GM21825 (cell line): ENCODE measurements around the gene CFP.
A peak's percentile ranks its signal among the peaks of the same experiment; 100 is the strongest.
"Not testable (repeated sequence)": the region's sequence is repeated elsewhere in the genome, so short reads cannot be mapped to it uniquely, and the experiment has no call there.

Experiments
- ATAC-seq: cut with Tn5 transposase; IDR thresholded peaks from one replicate; pipeline ENCODE4 v1.9.1; 2021; ENCODE audit warnings: mild to moderate bottlenecking, moderate library complexity; ENCODE audit not compliant: unreplicated experiment

CFP gene

DNA sequence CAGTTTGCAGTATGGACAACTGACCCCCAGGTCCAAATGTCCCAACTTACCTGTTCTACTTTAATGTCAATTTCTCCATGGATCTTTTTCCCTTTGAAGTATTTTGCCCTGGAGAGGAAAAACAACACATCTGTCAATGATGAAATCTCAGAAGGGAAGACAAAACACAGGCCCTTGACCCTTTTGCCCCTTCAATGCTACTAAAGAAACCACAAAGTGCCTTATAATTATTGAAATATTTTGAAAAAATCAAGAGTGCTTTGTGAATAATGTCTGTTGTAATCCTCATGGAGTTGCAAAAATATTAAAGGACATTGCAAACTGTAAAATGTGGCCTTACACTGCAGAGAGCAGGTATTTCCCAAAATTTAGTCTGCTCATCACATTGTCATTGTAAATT is 22.6 kb downstream of the CFP start:
- no peak for ATAC-seq

DNA sequence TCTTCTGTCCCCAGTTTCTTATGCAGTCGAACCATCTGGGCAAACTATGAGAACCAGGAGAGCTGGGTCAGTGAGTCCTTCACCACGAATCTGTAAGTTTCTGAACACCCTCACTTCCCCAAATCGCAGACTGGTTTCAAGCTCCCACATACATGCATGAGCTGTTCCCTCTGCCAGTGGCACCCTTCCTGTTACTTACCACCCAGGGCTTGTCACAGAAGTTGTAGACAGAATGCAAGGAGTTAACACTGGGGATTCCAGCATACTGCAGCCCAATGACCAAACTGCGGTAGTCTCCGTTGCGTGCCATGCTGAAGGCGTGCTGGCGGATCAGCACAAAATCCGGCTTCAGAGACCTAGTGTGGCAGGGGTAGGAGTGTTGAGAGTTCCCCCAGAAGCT is 24.7 kb downstream of the CFP start:
- no peak for ATAC-seq

DNA sequence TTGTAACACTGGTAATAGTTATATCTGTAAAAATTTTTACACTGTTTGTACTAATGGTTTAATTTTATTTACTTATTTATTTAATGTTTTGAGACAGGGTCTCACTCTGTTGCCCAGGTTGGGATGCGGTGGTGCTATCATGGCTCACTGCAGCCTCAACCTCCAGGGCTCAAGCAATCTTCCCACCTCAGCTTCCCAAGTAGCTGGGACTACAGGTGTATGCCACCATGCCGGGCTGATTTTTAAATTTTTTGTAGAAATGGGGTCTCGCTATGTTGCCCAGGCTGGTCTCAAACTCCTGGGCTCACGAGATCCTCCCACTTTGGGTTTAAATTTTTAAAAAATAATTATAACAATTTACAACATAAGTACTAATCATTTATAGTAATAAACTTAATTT is 26.6 kb downstream of the CFP start:
- not testable (repeated sequence) for ATAC-seq

DNA sequence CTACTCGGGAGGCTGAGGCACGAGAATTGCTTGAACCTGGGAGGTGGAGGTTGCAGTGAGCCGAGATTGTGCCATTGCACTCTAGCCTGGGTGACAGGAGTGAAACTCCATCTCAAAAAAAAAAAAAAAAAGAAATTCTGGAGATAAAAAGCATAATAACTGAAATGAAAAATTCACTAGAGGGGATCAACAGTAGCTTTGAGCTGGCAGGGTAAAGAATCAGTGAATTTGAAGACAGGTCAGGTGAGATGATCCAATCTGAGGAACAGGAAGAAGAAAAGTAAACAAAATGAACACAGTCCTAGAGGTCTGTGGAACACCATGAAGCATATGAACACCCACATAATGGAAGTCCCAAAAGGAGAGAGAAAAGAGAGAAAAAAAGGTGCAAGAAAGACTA is 32.5 kb downstream of the CFP start:
- ATAC-seq = no peak

DNA sequence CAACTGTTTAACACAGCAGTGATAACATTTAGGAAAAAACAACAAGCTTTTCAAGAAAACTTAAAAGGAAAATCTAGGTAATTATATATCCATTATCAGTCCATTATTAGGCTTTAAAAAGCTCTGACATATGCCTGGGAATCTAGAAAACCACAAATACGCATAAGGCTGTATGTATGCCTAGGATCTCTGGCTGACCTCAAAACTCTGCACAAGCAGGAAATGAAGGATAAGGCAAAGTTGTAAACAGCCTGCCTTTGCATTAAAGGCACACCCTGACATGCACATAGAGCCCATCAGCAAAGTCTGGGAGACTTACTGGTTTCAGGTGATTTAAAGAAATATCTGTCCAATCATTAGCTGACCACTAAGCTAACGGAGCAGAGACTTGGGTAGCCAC is 33.5 kb downstream of the CFP start:
- no peak for ATAC-seq

DNA sequence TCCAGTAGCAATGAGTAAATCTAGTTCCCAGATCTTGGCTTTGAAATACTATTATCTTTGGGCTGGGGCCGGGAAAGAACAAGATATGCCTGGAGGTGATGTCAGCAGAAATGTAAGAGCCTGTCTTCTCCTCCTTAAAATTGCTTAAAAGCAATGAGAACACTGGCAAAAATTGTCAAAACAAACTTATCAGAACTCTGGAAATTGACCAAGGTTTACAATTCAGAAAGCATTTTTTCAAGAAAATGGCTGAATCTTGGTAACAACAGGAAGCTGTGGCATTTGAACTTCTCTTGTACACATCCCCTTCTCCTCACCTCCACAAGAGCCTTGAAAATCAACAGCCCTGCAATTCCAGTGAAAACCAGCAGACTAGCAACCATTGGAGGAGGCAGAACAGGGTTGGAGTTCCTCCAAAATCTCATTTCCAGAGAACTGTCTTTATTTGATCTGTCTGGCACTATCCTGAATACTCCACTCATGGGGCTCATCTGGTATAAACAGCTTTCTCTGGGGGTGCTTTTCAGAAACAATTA is 33.9 kb downstream of the CFP start:
- no peak for ATAC-seq

DNA sequence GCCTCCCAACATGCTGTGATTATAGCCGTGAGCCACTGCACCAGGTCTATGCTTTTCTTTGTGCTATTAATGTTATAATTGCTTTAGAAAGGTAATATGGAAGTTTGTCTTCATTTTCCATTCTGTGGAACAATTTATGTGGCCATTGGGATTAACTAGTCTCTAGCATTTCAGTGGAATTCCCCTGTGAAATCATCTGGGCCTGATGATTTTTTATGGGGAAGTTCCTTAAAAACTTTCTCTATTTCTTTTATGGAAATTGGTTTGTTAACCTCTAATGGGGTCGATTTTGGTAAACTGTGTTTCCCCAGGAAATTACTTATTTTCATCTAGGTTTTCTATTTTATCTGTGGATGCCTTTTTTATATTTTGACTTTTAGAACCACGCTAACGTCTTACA is 36.2 kb downstream of the CFP start:
- ATAC-seq = no peak

DNA sequence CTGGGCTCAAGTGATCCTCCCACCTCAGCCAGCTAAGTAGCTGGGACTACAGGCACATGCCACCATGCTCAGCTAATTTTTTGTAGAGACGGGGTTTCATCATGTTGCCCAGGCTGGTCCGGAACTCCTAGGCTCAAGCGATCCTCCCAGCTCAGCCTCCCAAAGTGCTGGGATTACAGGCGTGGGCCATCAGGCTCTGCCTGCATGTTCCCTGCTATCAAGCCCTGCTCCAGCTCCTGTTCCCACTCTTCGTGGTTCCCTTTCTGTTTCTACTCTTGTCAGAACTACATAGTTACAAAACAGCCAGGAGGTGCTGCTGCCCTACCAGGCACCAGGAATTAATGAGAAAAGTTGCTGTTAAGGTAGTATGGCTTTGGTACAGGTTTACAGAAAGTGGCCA is 38.7 kb downstream of the CFP start:
- no peak for ATAC-seq

DNA sequence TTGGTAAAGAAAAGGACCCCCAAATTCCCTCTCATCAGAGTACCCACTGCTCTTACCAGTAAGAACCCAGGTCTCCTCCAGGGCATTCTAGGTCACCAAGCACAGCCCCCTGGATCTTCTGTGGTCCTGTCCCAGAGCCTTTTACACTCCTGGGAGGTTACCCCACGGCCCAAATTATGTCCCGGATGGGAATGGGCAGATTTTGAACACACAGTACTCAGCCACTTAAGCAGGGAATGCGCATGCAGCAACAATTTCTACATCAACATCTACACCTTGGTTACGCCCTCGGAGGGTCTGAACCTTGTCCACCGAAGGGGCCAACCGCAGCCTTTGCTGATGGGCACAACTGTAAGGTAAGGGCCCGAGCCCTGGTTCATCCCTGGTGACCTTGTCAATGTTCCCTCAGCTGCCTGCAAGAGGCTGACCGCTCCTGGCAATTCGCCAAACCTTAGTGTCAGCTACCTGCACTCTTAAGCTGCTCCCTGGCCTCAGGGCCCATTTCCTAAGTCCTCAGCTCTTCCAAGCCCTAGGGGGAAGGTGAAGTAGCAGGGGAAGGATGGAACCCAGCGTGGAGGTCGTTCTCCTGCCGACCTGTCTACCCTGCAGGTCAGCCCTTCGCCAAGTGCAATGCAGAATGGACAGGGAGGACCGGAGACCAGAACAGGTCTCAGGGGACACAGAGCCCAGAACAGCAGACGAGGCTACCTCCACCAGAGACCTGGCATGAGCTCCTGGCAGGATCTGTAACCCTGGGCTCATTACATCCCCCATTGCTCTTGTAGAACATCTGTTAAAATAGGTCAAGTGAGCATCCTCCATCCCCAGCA is 41.6 kb downstream of the CFP start:
- no peak for ATAC-seq

DNA sequence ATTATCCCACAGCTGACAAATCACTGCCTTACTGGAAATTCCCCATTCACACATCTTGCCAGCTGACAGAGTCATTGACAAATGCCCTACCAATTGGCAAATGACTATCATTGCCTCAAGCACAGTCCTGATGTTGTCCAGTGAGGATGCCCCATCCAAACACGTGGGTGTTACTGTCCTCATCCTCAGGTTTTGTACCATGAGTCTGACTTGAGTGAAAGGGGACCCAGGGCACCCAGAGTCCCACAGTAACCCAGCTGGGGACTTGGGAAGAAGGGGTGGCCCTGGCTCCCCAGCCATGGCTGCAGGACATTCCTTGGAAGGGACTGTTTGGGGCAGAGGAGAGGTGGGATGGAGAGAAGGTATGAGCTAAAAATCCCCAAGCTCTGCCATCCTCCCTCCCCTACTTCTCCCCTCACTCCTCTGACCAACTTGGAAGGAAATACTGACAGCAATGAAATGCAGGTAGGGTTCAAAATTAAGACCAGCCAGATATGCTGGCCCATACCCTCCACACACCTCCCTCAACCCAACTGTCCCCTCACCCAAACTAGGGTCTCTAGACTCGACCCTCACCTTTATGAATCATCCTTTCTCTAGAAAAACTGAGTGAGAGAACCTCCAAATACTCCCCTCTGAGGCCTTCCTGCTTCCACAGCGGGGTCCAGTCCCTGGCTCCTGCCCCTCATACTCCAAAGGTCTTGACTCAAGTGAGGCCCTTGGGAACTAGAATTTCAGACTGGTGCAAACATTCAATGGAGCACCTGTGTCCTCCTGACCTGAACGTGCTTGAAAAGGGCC is 42.4 kb downstream of the CFP start:
- ATAC-seq = no peak

DNA sequence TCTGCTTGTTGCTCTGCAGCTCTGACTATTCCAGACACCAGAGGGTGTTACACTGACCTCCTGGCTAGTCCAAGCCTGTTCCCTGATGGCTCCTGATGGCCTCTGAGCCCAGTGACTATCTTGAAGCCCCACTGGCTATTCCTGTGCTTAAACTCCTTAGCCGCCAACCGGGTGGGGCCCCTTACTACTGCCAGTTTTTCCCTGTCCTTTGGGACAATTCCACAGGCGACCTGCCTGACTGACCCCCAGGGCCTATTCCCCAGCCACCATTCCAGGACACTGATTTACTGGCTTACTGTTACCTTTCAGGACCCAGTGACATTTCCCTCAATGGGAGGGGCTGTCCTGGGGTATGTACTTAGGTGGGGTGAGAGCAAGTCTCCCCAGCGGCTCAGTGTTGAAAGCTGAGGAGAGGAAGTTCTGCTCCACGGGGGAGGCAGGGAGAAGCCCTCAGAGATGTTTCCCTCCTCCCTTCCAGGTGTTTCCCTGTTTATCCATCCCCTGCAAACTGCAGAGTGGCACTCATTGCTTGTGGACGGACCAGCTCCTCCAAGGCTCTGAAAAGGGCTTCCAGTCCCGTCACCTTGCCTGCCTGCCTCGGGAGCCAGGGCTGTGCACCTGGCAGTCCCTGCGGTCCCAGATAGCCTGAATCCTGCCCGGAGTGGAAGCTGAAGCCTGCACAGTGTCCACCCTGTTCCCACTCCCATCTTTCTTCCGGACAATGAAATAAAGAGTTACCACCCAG is 43.5 kb downstream of the CFP start:
- no peak for ATAC-seq

DNA sequence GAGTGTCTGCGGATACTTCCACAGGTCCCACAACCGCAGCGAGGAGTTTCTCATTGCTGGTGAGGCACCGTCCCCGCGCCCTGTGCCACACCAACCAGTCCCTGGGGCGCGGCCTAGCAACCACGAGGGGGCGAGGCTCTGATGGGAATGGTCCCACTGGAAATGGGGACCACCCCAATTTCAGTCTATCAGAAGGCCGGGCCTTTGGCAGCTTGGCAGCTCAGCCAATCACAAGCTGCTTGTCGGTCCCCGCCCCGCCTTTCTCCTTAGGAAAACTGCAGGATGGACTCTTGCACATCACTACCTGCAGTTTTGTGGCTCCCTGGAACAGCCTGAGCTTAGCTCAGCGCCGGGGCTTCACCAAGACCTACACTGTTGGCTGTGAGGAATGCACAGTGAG is 44.5 kb downstream of the CFP start:
- no peak for ATAC-seq

DNA sequence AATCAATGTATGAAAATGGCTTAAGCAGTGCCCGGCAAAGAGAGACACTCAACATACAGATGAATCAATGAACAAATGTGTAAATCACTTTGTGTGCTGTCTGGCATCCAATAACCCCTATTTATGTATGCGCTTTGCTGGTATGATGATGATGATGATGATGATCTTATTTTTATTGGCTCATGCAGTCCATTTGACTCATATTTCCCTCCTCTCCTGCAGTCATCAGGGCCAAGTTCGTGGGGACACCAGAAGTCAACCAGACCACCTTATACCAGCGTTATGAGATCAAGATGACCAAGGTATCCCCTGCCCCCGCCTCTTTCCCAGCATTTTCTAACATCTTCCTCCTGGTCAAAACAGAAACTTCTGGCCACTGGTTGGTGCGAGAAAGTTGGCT is 45.0 kb downstream of the CFP start:
- no peak for ATAC-seq

DNA sequence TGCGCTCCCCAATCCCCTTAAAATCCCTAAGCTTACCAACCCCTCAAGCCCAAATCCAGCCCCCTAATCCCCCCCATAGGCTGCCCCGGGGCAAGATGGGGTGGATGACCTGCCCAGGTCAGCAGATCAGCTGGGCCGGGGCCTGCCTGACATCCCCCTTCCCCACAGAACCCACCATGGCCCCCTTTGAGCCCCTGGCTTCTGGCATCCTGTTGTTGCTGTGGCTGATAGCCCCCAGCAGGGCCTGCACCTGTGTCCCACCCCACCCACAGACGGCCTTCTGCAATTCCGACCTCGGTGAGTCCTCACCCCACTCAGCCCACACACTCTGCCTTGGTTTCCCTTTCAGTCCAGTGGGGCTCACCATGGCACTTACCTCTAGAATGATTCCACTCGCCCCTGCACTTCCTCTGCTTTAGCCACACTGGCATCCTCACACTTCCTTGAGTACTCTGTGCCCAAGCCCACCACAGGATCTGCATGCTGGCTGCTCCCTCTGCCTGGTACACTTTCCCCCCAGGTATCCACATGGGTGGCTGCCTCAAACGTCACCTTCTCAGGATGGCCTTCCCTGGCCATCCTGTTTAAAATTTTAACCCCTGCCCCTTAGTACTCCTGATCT is 46.4 kb downstream of the CFP start:
- no peak for ATAC-seq

DNA sequence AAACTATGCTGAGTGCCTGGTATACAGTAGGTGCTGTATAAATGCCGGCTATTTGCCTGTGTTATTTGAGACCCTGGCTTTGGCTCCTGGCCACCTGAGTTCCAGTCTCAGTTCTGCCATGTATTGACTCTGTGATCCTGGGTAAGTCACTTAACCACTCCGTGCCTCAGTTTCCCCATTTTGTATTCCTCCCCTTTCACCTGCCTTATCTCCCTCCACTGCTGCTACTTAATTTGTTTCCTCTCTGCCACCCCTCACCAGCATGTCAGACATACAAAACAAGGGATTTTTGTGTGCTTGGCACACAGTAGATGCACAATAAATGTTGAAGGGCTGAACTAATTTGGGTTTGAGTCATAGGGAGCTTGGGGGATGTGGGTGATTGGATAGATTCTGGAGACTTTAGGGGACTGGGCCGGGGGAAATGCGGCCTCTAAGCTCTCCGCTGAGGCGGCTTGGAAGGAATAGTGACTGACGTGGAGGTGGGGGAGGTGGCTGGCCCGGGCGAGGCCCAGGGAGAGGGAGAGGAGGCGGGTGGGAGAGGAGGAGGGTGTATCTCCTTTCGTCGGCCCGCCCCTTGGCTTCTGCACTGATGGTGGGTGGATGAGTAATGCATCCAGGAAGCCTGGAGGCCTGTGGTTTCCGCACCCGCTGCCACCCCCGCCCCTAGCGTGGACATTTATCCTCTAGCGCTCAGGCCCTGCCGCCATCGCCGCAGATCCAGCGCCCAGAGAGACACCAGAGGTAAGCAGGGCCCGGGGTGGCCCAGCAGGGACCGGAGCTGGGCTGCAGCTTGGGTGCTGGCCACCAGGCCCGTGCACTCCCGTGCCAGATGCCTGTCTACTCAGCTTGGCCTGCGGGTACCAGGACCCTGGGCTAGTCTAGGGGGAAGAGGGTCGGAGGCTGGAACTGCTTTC is 47.7 kb downstream of the CFP start, which contains the start of gene TIMP1:
Gene TIMP1, plus strand, starts transcription at position 706 of the 917 bp plus-strand sequence. CDS start 980 bp downstream, outside the sequence.
- ATAC-seq = peak; percentile 77

DNA sequence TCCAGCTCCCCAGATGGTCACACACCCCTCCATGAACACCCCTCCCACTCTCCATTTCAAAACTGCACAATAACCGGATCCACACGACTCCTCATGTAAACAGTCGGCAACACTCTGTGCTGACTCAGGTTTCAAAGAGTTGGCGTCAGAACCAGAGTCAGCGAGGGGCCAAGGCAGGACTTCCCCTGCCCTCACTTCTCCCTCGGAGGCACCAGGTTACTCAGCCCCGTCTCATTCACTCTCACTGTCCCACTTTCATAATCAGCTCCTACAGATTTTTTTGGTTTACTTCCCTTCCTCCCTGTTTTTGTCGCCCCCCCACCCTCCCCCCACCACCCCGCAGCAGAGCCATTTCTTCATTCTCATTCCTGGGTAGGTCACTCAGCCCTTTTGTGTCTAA is 50.2 kb downstream of the CFP start:
- no peak for ATAC-seq

DNA sequence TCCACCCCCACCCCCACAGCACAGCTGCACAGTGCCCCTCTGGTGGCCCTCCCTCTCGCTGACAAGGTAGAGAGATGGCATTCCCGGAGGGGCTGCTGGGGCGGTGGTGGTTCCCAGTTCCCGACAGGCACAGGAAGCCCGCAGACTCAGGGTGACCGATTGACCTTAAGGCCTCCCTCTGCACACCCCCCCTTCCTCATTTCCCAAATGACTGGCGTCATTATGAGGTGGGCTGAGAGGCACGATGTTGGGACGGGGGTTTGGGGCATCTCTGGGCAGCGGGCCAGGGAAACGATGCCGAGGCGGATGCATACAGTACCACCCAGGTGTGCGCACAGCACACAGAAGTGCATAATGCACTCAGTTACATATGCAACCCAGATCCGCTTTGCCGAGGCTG is 51.0 kb downstream of the CFP start:
- no peak for ATAC-seq

DNA sequence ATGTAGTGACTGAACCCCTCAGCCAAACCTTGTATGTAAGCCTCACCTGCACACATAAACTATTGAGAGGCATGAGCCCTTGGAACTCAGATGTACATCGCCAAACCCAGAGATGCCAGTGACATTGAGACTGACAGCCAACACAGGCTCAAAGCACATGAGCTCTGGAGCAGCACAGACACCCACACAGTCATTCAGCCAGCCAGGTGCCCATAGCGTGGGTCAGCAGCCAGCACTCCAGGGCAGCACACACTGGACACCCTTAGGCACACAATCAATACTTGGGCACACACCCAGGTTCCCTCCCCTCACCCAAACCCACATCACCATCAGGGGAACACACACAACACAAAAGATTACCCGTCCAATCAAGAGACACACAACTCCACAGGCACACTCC is 51.8 kb downstream of the CFP start:
- no peak for ATAC-seq

DNA sequence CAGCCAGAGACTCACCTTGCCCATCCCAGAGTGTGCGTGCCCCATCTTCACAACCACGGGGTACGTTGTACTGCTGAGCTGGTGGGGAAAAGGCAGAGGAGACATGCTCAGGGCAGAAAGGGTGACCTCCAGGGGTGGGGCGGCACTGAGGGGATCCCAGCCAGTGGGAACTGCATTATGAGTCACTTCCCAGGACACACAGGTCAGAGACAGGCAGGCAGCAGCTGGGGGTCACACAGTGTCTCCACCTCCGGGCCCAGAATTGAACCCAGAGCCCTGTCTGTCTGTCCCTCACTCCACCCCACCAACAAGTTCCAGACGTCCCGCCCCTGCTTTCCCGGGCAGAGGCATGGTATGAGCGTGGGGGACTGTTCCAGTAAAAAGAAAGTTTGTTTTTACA is 52.3 kb downstream of the CFP start:
- no peak for ATAC-seq
